K562 (cell line): Measurements from ENCODE around the gene PSPC1. TPM values are rescaled to one million over a fixed set of nuclear protein-coding genes. Genes with fewer than 3 reads are reported as not detected.

Experiments
- ATAC-seq: fragments of 200-7000 bp; cut with Tn5 transposase; 3 replicates; pipeline ENCODE4 v1.9.1; 2020; ENCODE audit warnings: moderate library complexity
- BruUV-seq: library from RNA; stranded (reverse); fragments of 400-500 nt; replicated peaks from 2 replicates; lab custom pipeline; 2021; lab: Mats Ljungman, UMichigan
- CTCF ChIA-PET: fragments of 300-600 bp; formaldehyde crosslinking; extraction: SDS; loops from one replicate; lab custom pipeline; 2021; ENCODE audit warnings: low intra/inter-chr PET ratio; lab: Yijun Ruan, JAX
- POLR2A ChIA-PET: fragments of 300-600, 350-650 bp; sonication (Branson Sonifier 250); formaldehyde crosslinking; extraction: SDS; loops from one replicate; lab custom pipeline; 2021; ENCODE audit warnings: antibody characterized with exemption, inconsistent platforms; lab: Yijun Ruan, JAX
- DNase-seq, 4 experiments: peaks; one replicate each; pipeline versions ENCODE4 v3.0.0 to v3.0.0-alpha.2; 2011 to 2018; ENCODE audit warnings: low spot score in 3 of 4, mixed read lengths in 3 of 4; ENCODE audit errors: extremely low read depth in 1 of 4
- FAIRE-seq: peaks from 2 replicates; lab custom pipeline; 2011; peaks lifted over from hg19 to GRCh38; lab: Jason Lieb, UNC
- H2AFZ ChIP-seq: 2 replicates; pipeline ENCODE4 v1.6.0; 2011; ENCODE audit warnings: low read depth, low read length, control low read depth, inconsistent platforms
- H3K27ac ChIP-seq: fragments of 200-600 bp; 3 replicates; pipeline ENCODE4 v1.8.0; 2011; ENCODE audit warnings: low read depth, mild to moderate bottlenecking, control low read depth, inconsistent platforms, low read length, moderate library complexity, mixed read lengths; ENCODE audit errors: extremely low read depth
- H3K27me3 ChIP-seq, 2 experiments: fragments of 300-600 bp in 1 of 2; 2 replicates in 1 of 2; 3 replicates in 1 of 2; pipeline versions ENCODE4 v1.6.0 to v1.8.0; 2011; ENCODE audit warnings: inconsistent platforms in 2 of 2, low read length in 2 of 2, mild to moderate bottlenecking in 1 of 2, mixed read lengths in 1 of 2, moderate library complexity in 1 of 2; ENCODE audit not compliant: control insufficient read depth in 2 of 2, insufficient read depth in 2 of 2
- H3K36me3 ChIP-seq: fragments of 300-600 bp; 3 replicates; pipeline ENCODE4 v1.8.0; 2011; ENCODE audit warnings: mild to moderate bottlenecking, low read length, inconsistent platforms; ENCODE audit not compliant: control insufficient read depth, insufficient read depth
- H3K4me1 ChIP-seq, 2 experiments: fragments of 200-600 bp in 1 of 2; replicated peaks in 1 of 2; 2 replicates in 1 of 2; 3 replicates in 1 of 2; pipeline versions ENCODE4 v1.5.1 to v1.8.0; 2011; ENCODE audit warnings: inconsistent platforms in 2 of 2, low read length in 2 of 2, mild to moderate bottlenecking in 1 of 2, mixed read lengths in 1 of 2, moderate library complexity in 1 of 2; ENCODE audit not compliant: control insufficient read depth in 2 of 2, insufficient read depth in 2 of 2
- H3K4me2 ChIP-seq: 2 replicates; pipeline ENCODE4 v1.6.1; 2011; ENCODE audit warnings: low read length, control low read depth, inconsistent platforms, mixed read lengths; ENCODE audit not compliant: insufficient read depth
- H3K4me3 ChIP-seq: fragments of 200-600 bp; sonication (generic), shearing (Covaris generic); 2 replicates; pipeline ENCODE4 v1.5.1; 2016; ENCODE audit warnings: control low read depth, inconsistent platforms
- H3K79me2 ChIP-seq: fragments of 200-600 bp; 3 replicates; pipeline ENCODE4 v1.8.0; 2011; ENCODE audit warnings: low read length, inconsistent platforms; ENCODE audit not compliant: control insufficient read depth, insufficient read depth
- H3K9ac ChIP-seq, 2 experiments: 2 replicates each; pipeline versions ENCODE4 v1.6.0 to v1.6.1; 2011; ENCODE audit warnings: low read depth in 2 of 2, low read length in 2 of 2, control low read depth in 1 of 2, inconsistent platforms in 1 of 2, mild to moderate bottlenecking in 1 of 2, mixed read lengths in 1 of 2; ENCODE audit not compliant: insufficient read depth in 1 of 2
- H3K9me1 ChIP-seq: one replicate; pipeline ENCODE4 v1.6.0; 2011; ENCODE audit warnings: inconsistent platforms, mild to moderate bottlenecking, low read length, moderate library complexity; ENCODE audit not compliant: control insufficient read depth, insufficient read depth
- H3K9me3 ChIP-seq: replicated peaks from 2 replicates; pipeline ENCODE4 v1.5.1; 2011; ENCODE audit warnings: low read depth, low read length, inconsistent platforms; ENCODE audit not compliant: control insufficient read depth, insufficient read depth
- H4K20me1 ChIP-seq: replicated peaks from 2 replicates; pipeline ENCODE4 v1.6.1; 2011; ENCODE audit warnings: low read length, inconsistent platforms, mixed read lengths; ENCODE audit not compliant: control insufficient read depth, insufficient read depth
- CEBPB ChIP-seq: fragments of 450-650 bp; IDR thresholded peaks from 2 replicates; pipeline ENCODE4 v1.6.1; 2016; ENCODE audit warnings: missing genetic modification characterization, missing compliant biosample characterization
- CHD4 ChIP-seq: fragments of 200-600 bp; sonication (generic); IDR thresholded peaks from 3 replicates; pipeline ENCODE4 v1.6.1; 2012; ENCODE audit warnings: low read depth, mild to moderate bottlenecking, mixed read lengths, low read length, inconsistent platforms; ENCODE audit not compliant: insufficient read depth, insufficient replicate concordance, poor library complexity, severe bottlenecking
- HMGN3 ChIP-seq: IDR thresholded peaks from 2 replicates; pipeline ENCODE4 v1.6.1; 2011; ENCODE audit warnings: borderline replicate concordance, low read depth, mild to moderate bottlenecking, mixed read lengths, low read length; ENCODE audit not compliant: insufficient read length; ENCODE audit errors: extremely low read depth
- L3MBTL2 ChIP-seq: fragments of 450-650 bp; IDR thresholded peaks from 2 replicates; pipeline ENCODE4 v1.6.1; 2016; ENCODE audit warnings: mild to moderate bottlenecking, moderate library complexity
- NFATC3 ChIP-seq: fragments of 450-650 bp; IDR thresholded peaks from 2 replicates; pipeline ENCODE4 v1.6.1; 2017; ENCODE audit warnings: mild to moderate bottlenecking
- ZNF584 ChIP-seq: fragments of 200-800 bp; sonication (Bioruptor generic); IDR thresholded peaks from 2 replicates; pipeline ENCODE4 v1.6.1; 2016; ENCODE audit warnings: low read depth, mild to moderate bottlenecking, missing genetic modification characterization, missing compliant biosample characterization
- ZZZ3 ChIP-seq: fragments of 450-650 bp; IDR thresholded peaks from 2 replicates; pipeline ENCODE4 v1.6.1; 2016; ENCODE audit warnings: antibody characterized with exemption, mild to moderate bottlenecking, moderate library complexity
- WGBS: fragments of 100-300 bp; shearing (Covaris generic); methylation state at CpG from one replicate; pipeline ENCODE4 v1.1.6; 2016; ENCODE audit warnings: low coverage, mixed read lengths; ENCODE audit not compliant: insufficient coverage; ENCODE audit errors: missing lambda C conversion rate; 5-methylcytosine and 5-hydroxymethylcytosine counted together
- in situ Hi-C: fragments of 300-500 bp; cut with MboI; formaldehyde crosslinking; loops from 4 replicates; pipeline ENCODE4 v1.15.0; 2018; ENCODE audit warnings: inconsistent platforms, mixed read lengths
- intact Hi-C: fragments of 100-400 bp; cut with micrococcal nuclease; formaldehyde crosslinking; loops from 2 replicates; pipeline ENCODE4 v1.14.2; 2022
- polyA plus RNA-seq, 8 experiments: library from polyadenylated mRNA; depleted of rRNA in 4 of 8; stranded (reverse) in 5 of 8; unstranded in 3 of 8; fragments of >200 nt; fragmentation: Nextera tagmentation in 2 of 8; fragmentation: Illumina TruSeq in 1 of 8; extraction: Ambion mirVana in 2 of 8; extraction: Trizol in 1 of 8; gene quantifications; 2 replicates each; pipeline versions ENCODE4 v1.2.1 to v1.2.3, GENCODE V29; 2011 to 2014; ENCODE audit warnings: inconsistent platforms in 1 of 8, missing spikeins in 1 of 8
- total RNA-seq, 7 experiments: library from RNA; depleted of rRNA in 6 of 7; stranded (reverse); fragments of >200 nt in 6 of 7; fragmentation: Illumina TruSeq in 2 of 7; extraction: Trizol in 2 of 7; gene quantifications; 2 replicates each; pipeline versions ENCODE4 v1.2.1 to v1.2.3, GENCODE V29; 2011 to 2021; ENCODE audit warnings: low replicate concordance in 1 of 7

Gene PSPC1
- total and polyA plus RNA-seq, 9 of the 15 experiments (the other 6 are each of a cell fraction or from before 2014, with no cell fraction given) = 8.6 to 60.4 (median 42.4) TPM

DNA sequence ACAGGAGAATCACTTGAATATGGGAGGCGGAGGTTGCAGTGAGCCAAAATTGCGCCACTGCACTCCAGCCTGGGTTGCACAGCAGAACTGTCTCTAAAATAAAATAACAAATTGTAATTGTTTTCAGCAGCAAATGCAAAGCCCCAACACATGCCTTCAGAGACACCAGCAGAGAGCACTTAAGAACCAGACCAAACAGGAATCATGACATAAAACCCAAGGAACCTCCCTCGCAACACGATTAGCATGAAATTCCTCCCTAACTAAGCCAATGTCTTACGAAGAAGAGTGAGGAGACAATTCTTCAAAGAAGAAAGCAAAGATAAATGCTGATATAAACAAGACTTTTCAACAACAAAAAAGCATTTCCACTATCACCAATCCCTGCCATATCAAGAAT is 40.1 kb downstream of the PSPC1 start:
- Histone ChIP-seq H3K36me3 (peaks cover 62% of the 10 kb centered on the region; the same call in 2 of the 3 replicates), H3K9me3 (no peaks in the 10 kb centered on the region), H3K27ac (no peak overlapping the region), H3K79me2 (peaks cover 18% of the 10 kb centered on the region; the same call in 2 of the 3 replicates), H3K4me1 (no peaks in the 10 kb centered on the region), H3K4me3 (no peak overlapping the region), H3K27me3 (no peaks in the 10 kb centered on the region), H3K9me1 (no peaks in the 10 kb centered on the region), H3K4me2 (no peak overlapping the region), H4K20me1 (no peaks in the 10 kb centered on the region), H3K9ac (no peak overlapping the region), H2AFZ (no peak overlapping the region)
- no peak for TF ChIP-seq ZNF584 (CRISPR knock-in tag)
- ChIA-PET POLR2A (no interaction called here), CTCF (no interaction called here)
- WGBS = 86% methylated on average over 4 of the region's 5 CpGs
- in situ Hi-C loops = no loop called here
- no peak for ATAC-seq
- no TSS peak for BruUV-seq
- DNase-seq = no peak
- FAIRE-seq = no peak
- intact Hi-C loops = no loop called here

- no peak for ATAC-seq
- 89% methylated on average over 4 of the region's 4 CpGs for WGBS
- no peak for DNase-seq
- Histone ChIP-seq H2AFZ (no peak overlapping the region), H4K20me1 (no peaks in the 10 kb centered on the region), H3K4me2 (no peak overlapping the region), H3K4me3 (no peak overlapping the region), H3K9me3 (no peaks in the 10 kb centered on the region), H3K79me2 (peaks cover 26% of the 10 kb centered on the region), H3K4me1 (no peaks in the 10 kb centered on the region), H3K27ac (no peak overlapping the region), H3K27me3 (no peaks in the 10 kb centered on the region), H3K9ac (no peak overlapping the region), H3K9me1 (no peaks in the 10 kb centered on the region), H3K36me3 (peaks cover 58% of the 10 kb centered on the region)
- FAIRE-seq = no peak
- intact Hi-C loops = no loop called here
- BruUV-seq = no TSS peak
- TF ChIP-seq CHD4 (no peak), NFATC3 (no peak), ZZZ3 (no peak), L3MBTL2 (no peak), CEBPB (peak; percentile 45; the same call in 1 of the 2 replicates), HMGN3 (no peak)
- POLR2A ChIA-PET = no interaction called here
- in situ Hi-C loops = no loop called here
- CTCF ChIA-PET = no interaction called here
Observed at GRCh38 chr13:19737844-19738557, 44.7 kb downstream of the PSPC1 start.
